NOMO-1 treated with DMSO at 0.1 percent for 48 hours (cell line): Measurements from ENCODE around the gene TBC1D16.

ENCODE experiments used
- DNase-seq: peaks from one replicate; lab custom pipeline; 2025; ENCODE audit not compliant: unreplicated experiment; lab: John Stamatoyannopoulos, UW

Gene TBC1D16

DNA sequence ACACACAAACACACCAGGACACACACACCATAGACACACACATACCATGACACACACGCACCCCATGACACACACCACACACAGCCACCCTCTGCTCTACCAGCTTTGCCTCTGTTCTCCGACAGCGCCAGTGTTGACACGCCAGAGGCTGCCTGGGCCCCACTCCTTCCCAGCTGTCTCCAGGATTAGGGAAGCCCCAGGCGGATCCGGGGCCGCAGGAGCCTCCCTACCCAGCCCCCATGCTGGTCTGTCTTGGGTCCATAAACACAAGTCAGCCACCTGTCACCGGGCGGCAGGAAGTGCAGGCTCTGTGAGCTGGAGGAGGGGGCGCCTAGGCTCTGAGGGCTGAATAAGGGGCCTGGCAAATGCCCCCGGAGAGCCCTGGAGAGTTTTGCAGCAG is 10.5 kb downstream of the TBC1D16 start:
- no peak for DNase-seq

GRCh38 chr17:80024206-80024972 is 11.3 kb downstream of the TBC1D16 start:
- no peak for DNase-seq

DNA sequence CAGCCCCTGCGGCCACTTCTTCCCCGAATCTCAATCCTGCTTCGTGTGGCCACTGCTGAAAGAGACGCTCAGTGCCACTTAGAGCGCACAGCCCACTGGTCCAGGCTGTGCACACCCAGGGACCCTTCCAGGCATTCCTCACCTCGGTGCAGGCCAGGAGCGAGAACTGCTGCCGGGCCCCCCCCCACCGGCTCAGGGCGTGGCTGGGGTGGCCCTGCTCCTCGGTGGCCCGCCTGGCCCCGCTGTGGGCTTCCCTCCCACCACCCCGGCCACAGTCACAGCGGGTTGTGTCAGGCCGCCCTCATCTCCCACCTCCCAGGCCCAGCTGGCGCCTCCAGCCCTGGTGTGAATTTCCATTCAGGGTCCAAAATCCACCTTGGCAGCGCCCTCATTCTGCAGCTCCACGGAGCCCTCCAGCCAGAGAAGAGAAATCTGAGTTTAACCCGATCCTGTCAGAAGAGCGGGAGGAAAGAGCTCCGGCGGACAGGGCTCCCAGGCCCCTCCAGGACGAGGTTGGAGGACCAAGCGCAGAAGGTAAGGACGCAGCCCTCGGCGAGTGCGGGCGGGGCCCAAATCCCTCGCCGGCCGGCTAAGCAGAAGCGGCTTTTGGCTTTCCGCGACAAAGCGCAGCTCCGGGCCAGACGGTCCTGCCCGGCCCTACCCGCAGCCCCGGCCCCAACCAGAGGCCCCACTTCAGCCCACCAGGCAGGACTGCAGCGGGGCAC is 12.0 kb downstream of the TBC1D16 start:
- DNase-seq = no peak

GRCh38 chr17:80021600-80021999 is 14.1 kb downstream of the TBC1D16 start:
- no peak for DNase-seq

GRCh38 chr17:80018917-80019651 is 16.6 kb downstream of the TBC1D16 start:
- no peak for DNase-seq

- DNase-seq = no peak
These were observed 18.3 kb downstream of the TBC1D16 start for GRCh38 chr17:80017226-80018010.

DNA sequence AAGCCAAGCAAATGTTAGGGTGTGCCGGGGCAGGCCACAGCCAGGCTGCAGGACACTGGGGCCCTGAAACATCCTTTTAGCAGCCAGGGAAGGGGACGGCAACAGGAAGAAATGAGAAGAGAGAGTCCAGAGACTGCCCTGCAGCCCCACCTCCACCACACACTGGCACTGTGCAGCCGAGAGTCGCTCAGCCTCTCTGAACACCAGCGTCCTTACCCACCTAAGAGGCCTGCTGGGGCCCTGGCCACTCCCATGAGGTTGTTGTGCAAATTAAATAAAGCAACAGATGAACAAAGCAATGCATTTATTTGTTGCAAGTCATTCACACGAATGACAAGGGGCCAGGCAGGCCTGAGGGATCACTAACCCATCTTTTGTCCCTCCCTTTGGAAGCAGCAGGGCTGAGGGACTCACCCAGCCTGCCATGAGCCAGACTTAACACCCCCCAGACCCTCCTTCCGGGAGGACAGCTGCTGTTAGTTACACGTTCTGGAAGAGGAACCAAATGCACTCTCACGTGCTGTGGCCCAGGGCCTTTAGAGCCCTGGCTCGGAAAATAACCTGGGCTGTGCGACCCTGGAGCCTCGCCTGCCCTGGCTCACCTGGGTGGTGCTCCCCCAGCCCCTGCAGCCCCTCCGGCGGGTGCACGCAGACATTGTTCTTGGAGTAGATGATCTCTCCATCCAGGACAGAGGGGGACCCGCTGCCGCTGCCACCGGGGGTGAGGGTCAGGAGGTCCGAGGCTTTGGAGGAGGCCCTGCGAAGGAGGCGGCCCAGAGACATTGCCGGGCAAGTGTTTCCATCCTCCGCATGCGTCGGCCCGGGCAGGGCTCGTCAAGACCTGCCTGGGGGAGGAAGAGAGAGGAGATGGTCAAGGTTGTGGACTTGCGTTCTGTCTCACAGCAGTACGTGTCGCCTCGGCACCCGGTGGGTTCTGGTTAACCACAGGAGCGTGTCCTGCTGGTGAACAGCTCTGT is 22.6 kb downstream of the TBC1D16 start:
- DNase-seq = no peak

DNA sequence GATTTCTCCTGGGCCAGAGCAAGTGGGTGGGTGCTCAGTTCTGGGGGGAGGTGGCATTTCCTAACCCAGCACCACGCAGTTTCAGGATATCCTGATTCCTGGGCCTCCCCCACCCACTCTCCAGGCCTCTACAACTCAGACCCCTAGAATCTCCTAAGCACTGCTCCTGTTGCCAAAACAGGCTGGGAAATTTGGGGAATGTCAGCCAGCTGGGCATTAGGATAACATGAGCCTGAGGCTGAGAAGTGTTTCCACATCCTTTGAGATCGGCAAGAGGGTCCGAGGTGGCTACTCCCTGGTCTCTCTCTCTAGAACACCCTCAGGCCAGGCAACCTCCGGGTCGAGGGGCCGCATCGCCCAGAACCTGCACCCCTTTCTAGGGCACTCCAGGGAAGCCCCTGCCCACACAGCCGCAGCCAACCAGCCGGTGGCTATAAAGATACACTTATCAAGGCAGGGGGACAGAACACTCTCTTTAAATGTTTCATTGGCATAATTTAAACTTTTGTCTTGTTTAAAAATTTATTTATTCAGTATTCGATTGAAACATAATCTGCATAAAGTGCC is 23.6 kb downstream of the TBC1D16 start:
- DNase-seq = no peak

DNA sequence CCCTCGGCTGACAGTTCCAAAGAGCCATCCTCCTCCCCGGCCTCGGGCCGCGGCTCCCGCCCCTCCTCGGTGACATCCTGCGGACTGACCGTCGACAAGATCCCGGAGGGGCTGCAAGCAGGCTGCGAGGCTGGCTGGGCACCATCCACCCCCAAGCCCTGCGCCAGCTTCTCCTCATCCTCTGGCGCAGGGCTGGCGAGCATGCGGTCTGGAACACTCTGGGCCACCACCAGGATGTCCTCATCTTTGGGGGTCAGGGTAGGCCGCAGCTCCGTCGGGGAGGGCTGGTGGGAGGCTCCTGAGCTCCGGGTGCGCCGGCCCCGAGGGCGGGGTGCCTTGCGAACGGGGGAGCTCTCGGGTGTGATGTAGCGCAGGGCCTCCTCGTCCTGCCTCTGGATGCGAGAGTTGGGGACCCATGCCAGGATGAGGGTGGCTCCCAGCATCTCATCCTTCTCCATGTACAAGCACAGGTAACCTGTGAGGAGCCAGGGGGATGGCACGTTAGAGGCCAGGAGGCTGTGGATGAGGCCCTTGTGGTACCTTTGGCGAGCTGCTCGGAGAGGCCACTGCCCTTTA is 25.3 kb downstream of the TBC1D16 start:
- no peak for DNase-seq

- DNase-seq = no peak
These were observed 26.0 kb downstream of the TBC1D16 start for GRCh38 chr17:80009391-80010282.

- DNase-seq = no peak
These were observed 26.8 kb downstream of the TBC1D16 start for GRCh38 chr17:80008848-80009247.

DNA sequence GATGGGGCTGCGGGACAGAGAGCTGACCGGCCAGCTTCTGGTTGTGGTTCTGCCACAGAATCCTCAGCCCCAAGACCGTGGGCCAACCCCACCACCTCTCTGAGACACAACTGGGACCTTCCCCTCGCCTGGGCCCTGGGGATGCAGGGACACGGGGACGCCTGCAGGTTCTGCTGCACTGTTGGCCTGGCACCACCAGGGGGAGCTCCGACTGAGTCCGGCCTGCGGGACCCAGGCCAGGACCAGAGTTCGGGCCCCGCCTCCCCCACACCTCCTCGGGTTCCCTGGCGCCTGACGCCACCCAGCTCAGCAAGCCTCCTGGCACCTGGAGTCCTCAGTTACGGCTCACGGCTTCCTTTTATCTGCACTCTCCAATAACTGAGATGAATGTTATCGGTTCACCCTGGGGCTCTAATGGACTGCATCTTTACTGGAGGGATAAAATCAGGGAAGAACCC is 27.3 kb downstream of the TBC1D16 start:
- DNase-seq = peak; percentile 24

- no peak for DNase-seq
These were observed 27.7 kb downstream of the TBC1D16 start for GRCh38 chr17:80007939-80008338.

- DNase-seq = no peak
These were observed 28.6 kb downstream of the TBC1D16 start for GRCh38 chr17:80006811-80007752.

DNA sequence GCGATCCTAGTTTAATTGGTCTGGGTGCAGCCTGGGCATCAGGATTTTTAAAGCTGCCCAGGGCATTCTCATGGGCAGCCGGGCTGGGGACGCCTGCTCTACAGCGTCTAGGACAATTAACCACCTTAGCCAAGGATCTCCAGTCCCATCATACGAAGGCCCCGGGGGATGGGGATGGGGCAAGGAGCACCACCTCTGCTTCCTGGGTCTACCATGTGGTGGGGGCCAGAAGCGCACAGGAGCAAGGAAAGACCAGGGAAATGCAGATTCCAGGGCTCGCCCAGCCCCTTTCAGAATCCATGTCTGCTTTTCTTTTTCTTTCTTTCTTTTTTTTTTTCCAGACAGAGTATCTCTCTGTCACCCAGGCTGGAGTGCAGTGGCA is 29.3 kb downstream of the TBC1D16 start:
- no peak for DNase-seq

DNA sequence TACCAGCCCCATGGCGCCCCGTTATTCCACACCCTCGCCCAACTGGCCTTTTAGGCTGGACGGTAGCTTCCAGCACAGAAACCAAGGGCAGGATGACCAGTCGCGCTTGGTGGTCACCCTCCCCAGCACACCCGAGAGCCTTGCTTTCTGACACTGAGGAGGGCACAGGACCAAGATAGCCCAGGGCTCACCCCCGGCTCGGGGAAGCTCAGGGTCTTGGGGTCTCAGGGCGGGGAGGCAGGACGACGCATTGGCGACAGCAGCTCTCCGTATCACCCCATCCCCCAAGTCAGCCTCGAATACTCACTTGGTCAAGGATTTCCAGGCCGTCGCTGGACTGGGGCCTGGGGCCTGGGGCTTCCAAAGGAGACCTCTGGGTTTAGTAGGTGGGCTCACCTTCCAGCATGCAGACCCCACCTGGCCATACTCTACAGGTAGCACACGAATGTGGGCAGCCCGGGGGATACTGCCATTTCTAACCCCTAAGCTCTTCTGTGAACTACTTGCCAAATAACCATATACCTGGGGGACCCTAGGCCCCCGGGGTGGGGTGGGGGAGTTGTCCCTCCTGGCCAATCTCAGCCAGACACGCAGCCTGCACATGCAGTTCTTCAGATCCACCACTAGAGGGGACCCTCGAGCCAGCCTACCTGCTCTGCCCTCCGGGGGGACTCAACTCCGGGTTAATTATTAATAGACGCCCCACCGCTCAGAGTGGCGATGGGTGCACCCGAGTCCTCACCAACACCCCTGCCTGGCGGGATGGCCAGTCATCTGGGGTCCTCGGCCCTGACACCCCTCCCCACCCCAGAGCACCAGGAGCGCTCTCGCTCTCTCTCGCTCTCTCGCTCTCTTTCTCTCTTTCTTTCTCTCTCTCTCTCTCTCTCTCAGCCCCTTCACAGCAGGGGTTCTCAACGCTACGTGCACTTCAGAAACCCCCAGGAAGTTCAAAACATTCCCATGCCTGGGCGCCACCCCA is 30.0 kb downstream of the TBC1D16 start:
- peak; percentile 17 for DNase-seq
